Adrenal gland (tissue), 12 donors: ENCODE data around the gene TDRD12. TPM values are rescaled to one million over a fixed set of nuclear protein-coding genes. Genes with fewer than 3 reads are reported as not detected.
"Not testable (repeated sequence)": the region's sequence is repeated elsewhere in the genome, so short reads cannot be mapped to it uniquely, and the experiment has no call there.

Source experiments
- DNase-seq, 7 donors: peaks; one replicate each; pipeline ENCODE4 v3.0.0-alpha.2; 2019 to 2020
- H3K27ac ChIP-seq, 5 donors: fragments of 200-600 bp; sonication (generic) in 4 of 5; 1 replicate in 3 of 5; 2 replicates in 2 of 5; pipeline versions ENCODE4 v1.5.1 to v1.8.0; 2016 to 2020; ENCODE audit warnings: mild to moderate bottlenecking in 1 of 5
- H3K27me3 ChIP-seq: fragments of 200-600 bp; 2 replicates; pipeline ENCODE4 v1.8.0; 2021
- H3K36me3 ChIP-seq, 2 donors: fragments of 200-600 bp; replicated peaks in 1 of 2; 1 replicate in 1 of 2; 2 replicates in 1 of 2; pipeline versions ENCODE4 v1.5.1 to v1.8.0; 2018 to 2022
- H3K4me1 ChIP-seq, 2 donors: fragments of 200-600 bp; replicated peaks in 1 of 2; 1 replicate in 1 of 2; 2 replicates in 1 of 2; pipeline versions ENCODE4 v1.5.1 to v1.8.0; 2018 to 2021
- H3K4me3 ChIP-seq, 4 donors: fragments of 200-600 bp; sonication (generic) in 3 of 4; one replicate each; pipeline ENCODE4 v1.5.1; 2016 to 2018
- H3K9me3 ChIP-seq, 3 donors: fragments of 200-600 bp; sonication (generic) in 1 of 3; replicated peaks in 1 of 3; 1 replicate in 2 of 3; 2 replicates in 1 of 3; pipeline versions ENCODE4 v1.5.1 to v1.8.0; 2016 to 2021
- POLR2A ChIP-seq, 2 donors: fragments of 450-650 bp; IDR thresholded peaks; one replicate each; pipeline ENCODE4 v1.6.1; 2017; ENCODE audit warnings: antibody characterized with exemption in 2 of 2, mild to moderate bottlenecking in 2 of 2, moderate library complexity in 1 of 2
- whole genome bisulfite sequencing, 4 donors: extraction: QIAGEN DNeasy Blood & Tissue Kit in 2 of 4; methylation state at CpG; one replicate each; pipeline versions ENCODE4 v1.1.5 to v1.1.7; 2013 to 2017; 5-methylcytosine and 5-hydroxymethylcytosine counted together
- intact Hi-C, 2 donors: fragments of 100-400 bp; cut with DNase I; formaldehyde crosslinking; loops; one replicate each; pipeline versions ENCODE4 v1.14.1 to v1.15.0; 2022 to 2023
- polyA plus RNA-seq, 3 donors: library from polyadenylated mRNA; stranded (reverse); fragments of 200-250 nt in 2 of 3; fragments of 350-450 nt in 1 of 3; fragmentation: Illumina TruSeq in 1 of 3; extraction: RNeasy Lipid Tissue Mini Kit (QIAGEN cat#74804) in 1 of 3; gene quantifications; one replicate each; pipeline ENCODE4 v1.2.3, GENCODE V29; 2013 to 2014
- total RNA-seq, 9 donors: library from RNA; depleted of rRNA in 4 of 9; stranded (reverse); fragments of >200 nt in 4 of 9; fragments of 120-200 nt in 1 of 9; fragmentation: NEBNext Ultra II Directional in 1 of 9; extraction: Animal tissue kit (Norgen Biotek cat#: 25700) in 1 of 9; gene quantifications; one replicate each; pipeline versions ENCODE4 v1.1.0 to v1.2.4, GENCODE V29; 2013 to 2023
- TF ChIP-seq, protein P1 (sequence below), 6 experiments: fragments of 450-650 bp in 4 of 6; fragments of 200-600 bp in 2 of 6; sonication (generic) in 1 of 6; IDR thresholded peaks; 1 replicate in 5 of 6; 2 replicates in 1 of 6; pipeline versions ENCODE4 v1.5.1 to v1.8.0; 2016 to 2021; ENCODE audit warnings: antibody characterized with exemption in 6 of 6, mild to moderate bottlenecking in 2 of 6, moderate library complexity in 1 of 6
- donor health status: healthy with polysubstance abuse.
- donor health status: Bipolar disorder and iron deficiency.
- donor health status: DM: yes; HTN: yes; CAD: no.
- donor health status: DM: no; HTN: no; CAD: no.
- donor health status: DM: no; HTN: no; CAD: no.
- donor health status: DM: yes; HTN: yes; CAD: no.

TDRD12 gene
- total and polyA plus RNA-seq, 12 donors, result 0.08 to 3.7 (median 1.1) TPM; not detected in 2

DNA sequence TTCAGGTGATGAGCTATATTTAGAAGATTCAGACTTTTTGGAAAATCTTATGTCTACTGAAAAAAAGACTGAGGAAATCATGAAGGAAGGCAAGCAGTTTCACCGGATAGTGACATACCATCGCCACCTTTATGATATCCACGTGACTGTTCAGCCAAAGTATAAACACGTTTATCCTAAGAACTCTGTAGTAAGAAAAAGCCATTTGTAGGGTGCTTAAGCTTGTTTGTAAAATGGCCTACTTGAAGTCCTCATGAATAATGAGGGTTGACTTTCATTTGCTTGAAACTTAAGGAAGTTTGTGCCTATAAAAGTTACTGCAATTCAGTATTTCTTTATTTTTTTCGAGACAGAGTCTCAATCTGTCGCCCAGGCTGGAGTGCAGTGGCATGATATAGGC lies 7.8 kb upstream of the TDRD12 start:
- intact Hi-C loops, result no loop called here
- DNase-seq, result no peak
- Histone ChIP-seq H3K4me3 (no peak overlapping the region), H3K36me3 (peaks cover 0 to 30% of the 10 kb centered on the region in 2 donors), H3K27ac (no peak overlapping the region), H3K9me3 (no peaks in the 10 kb centered on the region), H3K4me1 (no peaks in the 10 kb centered on the region), H3K27me3 (no peaks in the 10 kb centered on the region)
- 87 to 96% (median 94%) methylated on average over 6 of the region's 6 CpGs for WGBS, 4 donors
- TF ChIP-seq, protein P1, sequence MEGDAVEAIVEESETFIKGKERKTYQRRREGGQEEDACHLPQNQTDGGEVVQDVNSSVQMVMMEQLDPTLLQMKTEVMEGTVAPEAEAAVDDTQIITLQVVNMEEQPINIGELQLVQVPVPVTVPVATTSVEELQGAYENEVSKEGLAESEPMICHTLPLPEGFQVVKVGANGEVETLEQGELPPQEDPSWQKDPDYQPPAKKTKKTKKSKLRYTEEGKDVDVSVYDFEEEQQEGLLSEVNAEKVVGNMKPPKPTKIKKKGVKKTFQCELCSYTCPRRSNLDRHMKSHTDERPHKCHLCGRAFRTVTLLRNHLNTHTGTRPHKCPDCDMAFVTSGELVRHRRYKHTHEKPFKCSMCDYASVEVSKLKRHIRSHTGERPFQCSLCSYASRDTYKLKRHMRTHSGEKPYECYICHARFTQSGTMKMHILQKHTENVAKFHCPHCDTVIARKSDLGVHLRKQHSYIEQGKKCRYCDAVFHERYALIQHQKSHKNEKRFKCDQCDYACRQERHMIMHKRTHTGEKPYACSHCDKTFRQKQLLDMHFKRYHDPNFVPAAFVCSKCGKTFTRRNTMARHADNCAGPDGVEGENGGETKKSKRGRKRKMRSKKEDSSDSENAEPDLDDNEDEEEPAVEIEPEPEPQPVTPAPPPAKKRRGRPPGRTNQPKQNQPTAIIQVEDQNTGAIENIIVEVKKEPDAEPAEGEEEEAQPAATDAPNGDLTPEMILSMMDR (IDR thresholded peaks at IDR 0.05), result no peak
- TF ChIP-seq POLR2A (IDR thresholded peaks at IDR 0.05), result no peak

DNA sequence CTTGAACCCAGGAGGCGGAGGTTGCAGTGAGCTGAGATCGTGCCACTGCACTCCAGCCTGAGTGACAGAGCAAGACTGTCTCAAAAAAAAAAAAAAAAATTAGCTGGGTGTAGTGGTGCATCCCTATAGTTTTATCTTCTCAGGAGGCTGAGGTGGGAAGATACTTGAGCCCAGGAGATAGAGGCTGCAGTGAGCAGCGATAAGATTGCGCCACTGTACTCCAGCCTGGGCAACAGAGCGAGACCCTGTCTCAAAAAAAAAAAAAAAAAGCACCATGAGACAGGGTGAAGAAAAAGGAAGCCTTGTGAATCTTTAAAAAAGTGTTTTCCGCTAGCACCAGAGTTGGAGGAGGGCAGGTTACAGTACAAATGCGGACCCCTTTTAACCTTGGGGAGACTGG lies 3.4 kb upstream of the TDRD12 start:
- H3K27me3 ChIP-seq, H3K27ac ChIP-seq, H3K4me3 ChIP-seq, H3K4me1 ChIP-seq, DNase-seq, intact Hi-C loops, H3K9me3 ChIP-seq: not testable (repeated sequence)
- WGBS, 4 donors, result 93 to 98% (median 96%) methylated on average over 7 of the region's 7 CpGs
- H3K36me3 ChIP-seq, result peaks cover 0 to 27% of the 10 kb centered on the region in 2 donors

DNA sequence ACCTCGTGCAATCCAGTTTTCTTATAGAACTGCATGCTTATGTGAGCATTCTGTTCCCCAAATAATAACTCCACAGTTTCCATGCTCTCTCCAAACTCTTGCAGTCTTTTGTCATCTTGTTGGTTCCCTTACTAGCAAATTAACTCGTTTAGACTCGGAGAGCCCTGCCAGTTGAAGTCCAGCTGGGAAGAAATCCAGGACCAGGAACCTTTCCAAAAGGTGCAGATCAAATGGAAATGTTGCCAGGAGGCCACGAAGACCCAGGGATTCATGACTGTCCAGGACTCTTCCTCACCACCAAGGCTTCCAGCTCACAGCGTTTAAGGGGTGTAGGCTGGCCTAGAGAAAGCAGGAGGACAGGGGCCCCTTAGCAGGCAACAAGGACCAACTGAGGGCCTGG lies 2.1 kb upstream of the TDRD12 start:
- DNase-seq, result no peak
- intact Hi-C loops, result no loop called here
- no peaks in the 10 kb centered on the region for H3K27me3 ChIP-seq
- peaks cover 0 to 14% of the 10 kb centered on the region in 2 donors for H3K36me3 ChIP-seq
- WGBS, 4 donors, result 42 to 70% (median 50%) methylated on average over 4 to 5 of the region's 5 CpGs
- H3K4me3 ChIP-seq, result no peak overlapping the region
- no peak overlapping the region for H3K27ac ChIP-seq
- H3K4me1 ChIP-seq, result peaks cover 0 to 8% of the 10 kb centered on the region in 2 donors
- H3K9me3 ChIP-seq, result no peaks in the 10 kb centered on the region
- TF ChIP-seq POLR2A (IDR thresholded peaks at IDR 0.05), result no peak
- TF ChIP-seq, protein P1 (IDR thresholded peaks at IDR 0.05), result no peak

DNA sequence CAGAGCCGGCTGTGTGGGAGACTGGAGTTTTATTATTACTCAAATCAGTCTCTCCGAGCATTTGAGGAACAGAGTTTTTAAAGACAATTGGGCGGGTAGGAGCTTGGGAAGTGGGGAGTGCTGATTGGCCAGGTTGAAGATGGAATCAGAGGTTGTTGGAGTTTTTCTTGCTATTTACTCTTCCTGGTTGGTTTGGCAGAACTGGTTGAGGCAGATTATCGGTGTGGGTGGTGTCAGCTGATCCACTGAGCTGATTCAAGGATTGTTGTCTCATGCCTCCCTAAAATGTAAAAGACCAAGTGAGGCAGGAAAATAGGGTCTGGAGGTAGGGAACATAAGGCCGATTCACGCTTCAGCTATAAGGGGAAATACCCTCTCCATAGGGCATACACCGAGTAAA lies 1.3 kb upstream of the TDRD12 start:
- intact Hi-C loops, result no loop called here
- Histone ChIP-seq H3K27ac (no peak overlapping the region), H3K9me3 (no peaks in the 10 kb centered on the region), H3K27me3 (no peaks in the 10 kb centered on the region), H3K36me3 (peaks cover 0 to 7% of the 10 kb centered on the region in 2 donors), H3K4me1 (peaks cover 0 to 8% of the 10 kb centered on the region in 2 donors), H3K4me3 (no peak overlapping the region)
- WGBS, 4 donors, result 91 to 94% (median 91%) methylated on average over 7 of the region's 7 CpGs
- DNase-seq, result no peak
- no peak for TF ChIP-seq POLR2A (IDR thresholded peaks at IDR 0.05)
- TF ChIP-seq, protein P1 (IDR thresholded peaks at IDR 0.05), result no peak

DNA sequence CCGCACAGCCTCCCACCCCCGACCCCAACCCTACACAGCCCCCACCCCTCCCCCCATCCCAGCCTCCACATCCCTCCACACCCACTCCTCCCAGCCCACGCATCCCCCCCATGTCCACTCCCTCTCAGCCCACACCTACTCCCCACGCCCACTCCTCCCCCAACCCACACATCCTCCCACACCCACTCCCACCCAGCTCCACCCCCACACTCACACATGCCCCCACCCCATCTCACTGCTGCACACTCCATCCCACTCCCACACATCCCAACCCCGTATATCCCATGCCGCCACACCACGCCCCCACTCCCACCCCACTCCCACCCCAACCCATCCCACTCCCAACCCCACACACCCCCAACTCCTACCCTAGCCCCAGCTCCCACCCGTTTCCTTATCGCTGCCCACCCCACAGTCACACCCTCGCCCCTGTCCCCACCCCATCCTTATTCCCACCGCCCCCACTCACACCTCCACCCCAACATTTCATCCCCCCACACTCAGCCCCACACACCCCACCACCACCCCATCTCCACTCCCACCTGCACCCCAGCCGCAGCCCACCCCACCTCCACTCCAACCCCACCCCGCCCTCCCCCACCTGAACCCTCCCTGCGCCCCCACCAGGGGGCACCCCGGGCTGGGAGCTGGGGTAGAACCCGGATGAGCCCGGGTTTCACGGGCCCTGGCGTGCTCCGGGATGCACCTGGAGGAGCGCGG lies 809 bp downstream of the TDRD12 start:
- 89 to 100% (median 96%) methylated on average over 5 to 22 of the region's 22 CpGs for WGBS, 4 donors
- H3K27ac ChIP-seq, result no peak overlapping the region
- no peaks in the 10 kb centered on the region for H3K27me3 ChIP-seq
- H3K4me3 ChIP-seq, result no peak overlapping the region
- peaks cover 0 to 8% of the 10 kb centered on the region in 2 donors for H3K4me1 ChIP-seq
- intact Hi-C loops, result no loop called here
- no peaks in the 10 kb centered on the region for H3K9me3 ChIP-seq
- TF ChIP-seq POLR2A (IDR thresholded peaks at IDR 0.05), result no peak
- TF ChIP-seq, protein P1 (IDR thresholded peaks at IDR 0.05), result no peak
- no peak for DNase-seq
- H3K36me3 ChIP-seq, result no peaks in the 10 kb centered on the region
